ENCODE measurements around the gene CCDC138.

Gene CCDC138

DNA sequence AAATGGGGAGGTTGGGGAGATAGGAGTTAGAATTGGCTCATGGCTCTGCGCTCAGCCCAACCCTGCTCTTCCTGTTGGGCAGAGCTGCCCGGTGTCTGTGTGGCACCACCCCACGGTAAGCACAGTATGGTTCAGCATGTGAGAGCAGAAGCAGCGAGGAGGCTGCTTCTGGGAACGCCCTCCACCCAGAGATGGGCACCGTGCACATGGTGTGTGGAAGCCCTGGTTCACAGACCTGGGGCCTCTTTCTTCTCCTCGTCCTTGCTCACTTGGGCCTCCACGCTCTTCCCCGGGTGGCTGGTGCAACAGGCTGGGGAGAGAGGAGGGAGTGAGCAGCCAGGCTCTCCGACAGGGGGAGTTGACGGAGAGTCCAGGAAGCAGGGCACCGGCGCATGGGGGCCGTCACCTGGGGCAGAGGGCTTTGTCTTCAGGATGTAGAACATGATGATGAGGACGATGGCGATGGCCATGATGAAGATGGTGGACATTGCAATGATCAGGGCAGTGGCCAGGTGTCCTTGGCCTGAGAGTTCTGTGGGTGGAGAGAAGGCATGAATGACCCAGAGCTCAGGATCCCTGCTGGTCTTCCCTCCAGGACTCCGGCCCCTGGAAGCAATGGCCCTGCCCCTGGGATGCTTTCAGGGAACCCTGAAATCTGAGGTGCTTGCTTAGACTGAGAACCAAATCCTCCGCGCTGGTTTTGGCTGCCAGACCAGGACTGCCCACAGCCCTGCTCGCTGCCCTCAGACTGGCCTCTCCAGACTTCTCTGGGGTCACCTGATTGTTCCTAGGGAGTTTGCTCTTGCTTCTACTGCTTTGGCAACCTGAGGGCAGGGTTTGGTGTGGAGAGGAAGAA is 124.2 kb downstream of the CCDC138 start:
- no peak for TF ChIP-seq CTCF (IDR thresholded peaks at IDR 0.05; ENCODE audit: insufficient read depth, low read depth, low read length, missing control alignments)
- no peak for DNase-seq (ENCODE audit: low read depth)
- no peak overlapping the region for H3K4me3 ChIP-seq (ENCODE audit: low read length)

DNA sequence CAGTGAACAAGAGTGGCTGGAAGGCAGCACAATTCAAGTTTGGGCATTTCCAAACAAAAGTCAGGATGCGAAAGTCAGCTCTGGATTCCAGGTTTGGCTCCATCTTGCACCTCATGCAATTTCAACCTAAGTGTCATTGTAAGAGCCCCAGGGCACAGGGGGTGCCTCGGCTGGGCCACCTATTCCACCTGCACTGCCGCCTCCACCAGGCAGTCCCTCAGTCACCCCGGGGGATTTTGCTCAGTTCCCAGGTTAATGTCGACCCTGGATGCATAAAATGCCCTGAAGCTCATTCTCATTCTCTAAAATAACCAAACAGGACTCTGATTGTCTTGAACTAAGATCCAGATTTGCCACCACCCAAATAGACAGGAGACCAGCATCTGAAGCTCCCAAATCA is 124.8 kb downstream of the CCDC138 start:
- no peak for TF ChIP-seq CTCF (IDR thresholded peaks at IDR 0.05; ENCODE audit: insufficient read depth, low read depth, low read length, missing control alignments)
- H3K4me3 ChIP-seq (ENCODE audit: low read length): no peak overlapping the region
- no peak for DNase-seq (ENCODE audit: low read depth)

- H3K4me3 ChIP-seq (ENCODE audit: low read length): no peak overlapping the region
- no peak for TF ChIP-seq CTCF (IDR thresholded peaks at IDR 0.05; ENCODE audit: insufficient read depth, low read depth, low read length, missing control alignments)
- DNase-seq (ENCODE audit: low read depth): peak; percentile 20
Observed at GRCh38 chr2:108911807-108912628, 125.4 kb downstream of the CCDC138 start.

DNA sequence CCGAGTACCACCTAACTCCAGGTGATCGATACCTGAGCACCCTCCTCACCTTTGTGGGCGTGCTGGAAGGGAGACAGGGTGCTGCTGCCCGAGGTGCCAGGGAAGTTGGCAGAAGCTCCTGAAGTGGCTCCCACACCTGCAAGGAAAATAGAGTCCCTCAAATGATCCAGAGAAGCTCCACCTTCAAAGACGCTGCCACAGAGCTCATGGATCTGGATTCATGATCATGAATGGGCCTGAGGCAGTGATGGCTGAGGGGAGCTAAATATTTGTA is 126.0 kb downstream of the CCDC138 start:
- DNase-seq (ENCODE audit: low read depth): no peak
- no peak for TF ChIP-seq CTCF (IDR thresholded peaks at IDR 0.05; ENCODE audit: insufficient read depth, low read depth, low read length, missing control alignments)
- H3K4me3 ChIP-seq (ENCODE audit: low read length): no peak overlapping the region

DNA sequence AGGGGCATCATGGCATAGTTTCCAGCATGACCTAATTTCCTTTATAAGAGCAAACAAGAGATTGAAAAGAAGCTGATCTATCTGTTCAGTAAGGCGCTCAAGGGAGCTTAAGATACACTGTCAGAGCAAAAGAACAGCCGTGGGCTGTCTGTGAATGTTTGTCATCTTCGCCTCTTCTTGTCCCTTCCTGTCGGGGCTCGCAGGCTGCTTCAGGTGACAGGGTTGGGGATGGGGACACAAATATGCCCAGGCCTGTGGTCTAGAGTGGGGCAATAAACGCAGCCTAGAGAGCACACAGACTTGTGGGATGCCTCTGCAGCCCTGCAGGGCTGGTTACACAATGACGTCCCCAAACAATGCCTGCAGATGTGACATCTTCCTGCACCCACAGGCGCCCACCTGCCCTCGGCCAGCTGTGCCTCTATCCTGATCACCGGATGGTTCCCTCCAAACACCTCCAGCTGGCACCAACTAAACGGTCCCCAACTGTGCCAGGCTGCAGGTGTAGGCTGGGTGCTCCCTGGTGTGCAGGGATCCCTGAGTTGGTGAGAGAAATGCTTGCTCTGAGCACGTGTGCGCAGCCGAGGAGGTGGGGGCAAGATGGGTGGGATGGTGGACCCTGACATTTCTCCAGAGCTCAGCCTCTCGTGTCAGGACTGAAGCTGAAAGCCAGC is 129.7 kb downstream of the CCDC138 start:
- TF ChIP-seq CTCF (IDR thresholded peaks at IDR 0.05; ENCODE audit: insufficient read depth, low read depth, low read length, missing control alignments): no peak
- no peak overlapping the region for H3K4me3 ChIP-seq (ENCODE audit: low read length)
- DNase-seq (ENCODE audit: low read depth): no peak

GRCh38 chr2:108916796-108917421 is 130.3 kb downstream of the CCDC138 start:
- DNase-seq (ENCODE audit: low read depth): peak; percentile 21
- TF ChIP-seq CTCF (IDR thresholded peaks at IDR 0.05; ENCODE audit: insufficient read depth, low read depth, low read length, missing control alignments): no peak
- no peak overlapping the region for H3K4me3 ChIP-seq (ENCODE audit: low read length)

All from epithelial cell of esophagus (primary cell).